K562 (cell line): ENCODE measurements around the gene OLFM4. TPM values are rescaled to one million over a fixed set of nuclear protein-coding genes. Genes with fewer than 3 reads are reported as not detected.

Experiments used
- ATAC-seq: fragments of 200-7000 bp; cut with Tn5 transposase; 3 replicates; pipeline ENCODE4 v1.9.1; 2020; ENCODE audit warnings: moderate library complexity
- BruUV-seq: library from RNA; stranded (reverse); fragments of 400-500 nt; replicated peaks from 2 replicates; lab custom pipeline; 2021; lab: Mats Ljungman, UMichigan
- CTCF ChIA-PET: fragments of 300-600 bp; formaldehyde crosslinking; extraction: SDS; loops from one replicate; lab custom pipeline; 2021; ENCODE audit warnings: low intra/inter-chr PET ratio; lab: Yijun Ruan, JAX
- POLR2A ChIA-PET: fragments of 300-600, 350-650 bp; sonication (Branson Sonifier 250); formaldehyde crosslinking; extraction: SDS; loops from one replicate; lab custom pipeline; 2021; ENCODE audit warnings: antibody characterized with exemption, inconsistent platforms; lab: Yijun Ruan, JAX
- DNase-seq, 4 experiments: peaks; one replicate each; pipeline versions ENCODE4 v3.0.0 to v3.0.0-alpha.2; 2011 to 2018; ENCODE audit warnings: low spot score in 3 of 4, mixed read lengths in 3 of 4; ENCODE audit errors: extremely low read depth in 1 of 4
- FAIRE-seq: peaks from 2 replicates; lab custom pipeline; 2011; peaks lifted over from hg19 to GRCh38; lab: Jason Lieb, UNC
- H2AFZ ChIP-seq: 2 replicates; pipeline ENCODE4 v1.6.0; 2011; ENCODE audit warnings: low read depth, low read length, control low read depth, inconsistent platforms
- H3K27ac ChIP-seq: fragments of 200-600 bp; 3 replicates; pipeline ENCODE4 v1.8.0; 2011; ENCODE audit warnings: low read depth, mild to moderate bottlenecking, control low read depth, inconsistent platforms, low read length, moderate library complexity, mixed read lengths; ENCODE audit errors: extremely low read depth
- H3K27me3 ChIP-seq, 2 experiments: fragments of 300-600 bp in 1 of 2; 2 replicates in 1 of 2; 3 replicates in 1 of 2; pipeline versions ENCODE4 v1.6.0 to v1.8.0; 2011; ENCODE audit warnings: inconsistent platforms in 2 of 2, low read length in 2 of 2, mild to moderate bottlenecking in 1 of 2, mixed read lengths in 1 of 2, moderate library complexity in 1 of 2; ENCODE audit not compliant: control insufficient read depth in 2 of 2, insufficient read depth in 2 of 2
- H3K36me3 ChIP-seq: fragments of 300-600 bp; 3 replicates; pipeline ENCODE4 v1.8.0; 2011; ENCODE audit warnings: mild to moderate bottlenecking, low read length, inconsistent platforms; ENCODE audit not compliant: control insufficient read depth, insufficient read depth
- H3K4me1 ChIP-seq, 2 experiments: fragments of 200-600 bp in 1 of 2; replicated peaks in 1 of 2; 2 replicates in 1 of 2; 3 replicates in 1 of 2; pipeline versions ENCODE4 v1.5.1 to v1.8.0; 2011; ENCODE audit warnings: inconsistent platforms in 2 of 2, low read length in 2 of 2, mild to moderate bottlenecking in 1 of 2, mixed read lengths in 1 of 2, moderate library complexity in 1 of 2; ENCODE audit not compliant: control insufficient read depth in 2 of 2, insufficient read depth in 2 of 2
- H3K4me2 ChIP-seq: 2 replicates; pipeline ENCODE4 v1.6.1; 2011; ENCODE audit warnings: low read length, control low read depth, inconsistent platforms, mixed read lengths; ENCODE audit not compliant: insufficient read depth
- H3K4me3 ChIP-seq: fragments of 200-600 bp; sonication (generic), shearing (Covaris generic); 2 replicates; pipeline ENCODE4 v1.5.1; 2016; ENCODE audit warnings: control low read depth, inconsistent platforms
- H3K79me2 ChIP-seq: fragments of 200-600 bp; 3 replicates; pipeline ENCODE4 v1.8.0; 2011; ENCODE audit warnings: low read length, inconsistent platforms; ENCODE audit not compliant: control insufficient read depth, insufficient read depth
- H3K9ac ChIP-seq, 2 experiments: 2 replicates each; pipeline versions ENCODE4 v1.6.0 to v1.6.1; 2011; ENCODE audit warnings: low read depth in 2 of 2, low read length in 2 of 2, control low read depth in 1 of 2, inconsistent platforms in 1 of 2, mild to moderate bottlenecking in 1 of 2, mixed read lengths in 1 of 2; ENCODE audit not compliant: insufficient read depth in 1 of 2
- H3K9me1 ChIP-seq: one replicate; pipeline ENCODE4 v1.6.0; 2011; ENCODE audit warnings: inconsistent platforms, mild to moderate bottlenecking, low read length, moderate library complexity; ENCODE audit not compliant: control insufficient read depth, insufficient read depth
- H3K9me3 ChIP-seq: replicated peaks from 2 replicates; pipeline ENCODE4 v1.5.1; 2011; ENCODE audit warnings: low read depth, low read length, inconsistent platforms; ENCODE audit not compliant: control insufficient read depth, insufficient read depth
- H4K20me1 ChIP-seq: replicated peaks from 2 replicates; pipeline ENCODE4 v1.6.1; 2011; ENCODE audit warnings: low read length, inconsistent platforms, mixed read lengths; ENCODE audit not compliant: control insufficient read depth, insufficient read depth
- HDAC8 ChIP-seq: fragments of 450-650 bp; IDR thresholded peaks from 2 replicates; pipeline ENCODE4 v1.6.1; 2016; ENCODE audit warnings: mild to moderate bottlenecking, missing genetic modification characterization, moderate library complexity, missing compliant biosample characterization
- IFI16 ChIP-seq: fragments of 250-450 bp; sonication (Bioruptor Pico); IDR thresholded peaks from 2 replicates; pipeline ENCODE4 v2.1.2; 2022; ENCODE audit warnings: mild to moderate bottlenecking, inconsistent platforms
- ILF3 ChIP-seq: fragments of 450-650 bp; IDR thresholded peaks from 2 replicates; pipeline ENCODE4 v1.6.1; 2018; ENCODE audit warnings: antibody characterized with exemption, mild to moderate bottlenecking, moderate library complexity, borderline replicate concordance
- KAT7 ChIP-seq: sonication (generic); formaldehyde crosslinking; IDR thresholded peaks from 2 replicates; pipeline ENCODE4 v1.8.0; 2022; ENCODE audit warnings: missing genetic modification reagents, mild to moderate bottlenecking, borderline replicate concordance
- MBD2 ChIP-seq: sonication (generic); IDR thresholded peaks from 2 replicates; pipeline ENCODE4 v1.6.1; 2016; ENCODE audit warnings: low read depth, borderline replicate concordance
- PYGO2 ChIP-seq: fragments of 450-650 bp; IDR thresholded peaks from 2 replicates; pipeline ENCODE4 v1.6.1; 2016; ENCODE audit warnings: mild to moderate bottlenecking, missing genetic modification characterization, moderate library complexity, missing compliant biosample characterization
- RBM34 ChIP-seq: fragments of 200-400 bp; formaldehyde crosslinking; IDR thresholded peaks from 2 replicates; pipeline ENCODE4 v1.6.1; 2018; ENCODE audit warnings: low read length, borderline replicate concordance; ENCODE audit not compliant: insufficient read depth
- TCF7 ChIP-seq: sonication (generic); IDR thresholded peaks from 2 replicates; pipeline ENCODE4 v1.6.1; 2016; ENCODE audit warnings: antibody characterized with exemption, borderline replicate concordance
- U2AF2 ChIP-seq: fragments of 200-400 bp; formaldehyde crosslinking; optimal IDR thresholded peaks from 2 replicates; pipeline ENCODE3; 2017; ENCODE audit warnings: low read depth, mild to moderate bottlenecking, low read length
- USF2 ChIP-seq: sonication (generic); formaldehyde crosslinking; IDR thresholded peaks from 2 replicates; pipeline ENCODE4 v1.5.0; 2020; ENCODE audit warnings: missing genetic modification reagents
- ZNF668 ChIP-seq: fragments of 250-450 bp; sonication (Bioruptor Pico); IDR thresholded peaks from 2 replicates; pipeline ENCODE4 v1.8.0; 2022; ENCODE audit warnings: mild to moderate bottlenecking, inconsistent platforms
- WGBS: fragments of 100-300 bp; shearing (Covaris generic); methylation state at CpG from one replicate; pipeline ENCODE4 v1.1.6; 2016; ENCODE audit warnings: low coverage, mixed read lengths; ENCODE audit not compliant: insufficient coverage; ENCODE audit errors: missing lambda C conversion rate; 5-methylcytosine and 5-hydroxymethylcytosine counted together
- in situ Hi-C: fragments of 300-500 bp; cut with MboI; formaldehyde crosslinking; loops from 4 replicates; pipeline ENCODE4 v1.15.0; 2018; ENCODE audit warnings: inconsistent platforms, mixed read lengths
- intact Hi-C: fragments of 100-400 bp; cut with micrococcal nuclease; formaldehyde crosslinking; loops from 2 replicates; pipeline ENCODE4 v1.14.2; 2022
- polyA plus RNA-seq, 8 experiments: library from polyadenylated mRNA; depleted of rRNA in 4 of 8; stranded (reverse) in 5 of 8; unstranded in 3 of 8; fragments of >200 nt; fragmentation: Nextera tagmentation in 2 of 8; fragmentation: Illumina TruSeq in 1 of 8; extraction: Ambion mirVana in 2 of 8; extraction: Trizol in 1 of 8; gene quantifications; 2 replicates each; pipeline versions ENCODE4 v1.2.1 to v1.2.3, GENCODE V29; 2011 to 2014; ENCODE audit warnings: inconsistent platforms in 1 of 8, missing spikeins in 1 of 8
- total RNA-seq, 7 experiments: library from RNA; depleted of rRNA in 6 of 7; stranded (reverse); fragments of >200 nt in 6 of 7; fragmentation: Illumina TruSeq in 2 of 7; extraction: Trizol in 2 of 7; gene quantifications; 2 replicates each; pipeline versions ENCODE4 v1.2.1 to v1.2.3, GENCODE V29; 2011 to 2021; ENCODE audit warnings: low replicate concordance in 1 of 7

Gene OLFM4
- total and polyA plus RNA-seq, 9 of the 15 experiments (the other 6 are each of a cell fraction or from before 2014, with no cell fraction given), result not detected

GRCh38 chr13:52997951-52998876 lies 30.4 kb upstream of the OLFM4 start:
- Histone ChIP-seq H3K27me3 (no peaks in the 10 kb centered on the region), H3K9me3 (no peaks in the 10 kb centered on the region), H3K9ac (no peak overlapping the region), H3K27ac (no peak overlapping the region)
- DNase-seq, result no peak
- BruUV-seq, result no TSS peak
- TF ChIP-seq MBD2, result no peak
- TF ChIP-seq, all 486 proteins: peak for 0
- Histone ChIP-seq H3K9me1 (no peaks in the 10 kb centered on the region), H2AFZ (no peak overlapping the region), H4K20me1 (no peaks in the 10 kb centered on the region), H3K79me2 (no peaks in the 10 kb centered on the region), H3K4me1 (no peaks in the 10 kb centered on the region), H3K4me2 (no peak overlapping the region), H3K36me3 (no peaks in the 10 kb centered on the region), H3K4me3 (no peak overlapping the region)
- in situ Hi-C loops (no loop called here), intact Hi-C loops (no loop called here)
- 0% methylated on average over 5 of the region's 5 CpGs for WGBS
- ChIA-PET CTCF (no interaction called here), POLR2A (no interaction called here)
- FAIRE-seq (no peak), ATAC-seq (no peak)

GRCh38 chr13:52999093-52999696 lies 29.4 kb upstream of the OLFM4 start:
- TF ChIP-seq U2AF2, result no peak
- TF ChIP-seq HDAC8, result no peak
- TF ChIP-seq USF2, result no peak
- TF ChIP-seq IFI16 (CRISPR knock-in tag), result no peak
- TF ChIP-seq PYGO2 (tag), result no peak
- TF ChIP-seq TCF7, result no peak
- no peak for TF ChIP-seq RBM34
- no peak for TF ChIP-seq ZNF668 (CRISPR knock-in tag)
- TF ChIP-seq KAT7 (CRISPR knock-in tag), result no peak
- TF ChIP-seq ILF3, result no peak
- POLR2A ChIA-PET, result interaction anchor here (0.8 kb wide), 1 partner anchor 237 kb away, joined by 3 read pairs; no protein-coding TSS in a partner anchor
- Histone ChIP-seq H2AFZ (no peak overlapping the region), H3K4me2 (no peak overlapping the region), H3K27me3 (no peaks in the 10 kb centered on the region), H4K20me1 (no peaks in the 10 kb centered on the region), H3K4me3 (no peak overlapping the region), H3K9me1 (no peaks in the 10 kb centered on the region), H3K79me2 (no peaks in the 10 kb centered on the region), H3K36me3 (no peaks in the 10 kb centered on the region), H3K9ac (no peak overlapping the region), H3K4me1 (no peaks in the 10 kb centered on the region), H3K9me3 (no peaks in the 10 kb centered on the region), H3K27ac (no peak overlapping the region)
- intact Hi-C loops (no loop called here), in situ Hi-C loops (no loop called here)
- BruUV-seq, result no TSS peak
- CTCF ChIA-PET, result no interaction called here
- FAIRE-seq, result no peak
- DNase-seq, result no peak
- no peak for ATAC-seq
- WGBS, result 0% methylated on average over 4 of the region's 4 CpGs
